AML-193 (cell line): ENCODE measurements around the gene TANGO2.

Source experiments
- DNase-seq, 2 experiments: peaks; one replicate each; lab custom pipeline; 2025; lab: John Stamatoyannopoulos, UW

The TANGO2 gene, protein sequence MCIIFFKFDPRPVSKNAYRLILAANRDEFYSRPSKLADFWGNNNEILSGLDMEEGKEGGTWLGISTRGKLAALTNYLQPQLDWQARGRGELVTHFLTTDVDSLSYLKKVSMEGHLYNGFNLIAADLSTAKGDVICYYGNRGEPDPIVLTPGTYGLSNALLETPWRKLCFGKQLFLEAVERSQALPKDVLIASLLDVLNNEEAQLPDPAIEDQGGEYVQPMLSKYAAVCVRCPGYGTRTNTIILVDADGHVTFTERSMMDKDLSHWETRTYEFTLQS

DNA sequence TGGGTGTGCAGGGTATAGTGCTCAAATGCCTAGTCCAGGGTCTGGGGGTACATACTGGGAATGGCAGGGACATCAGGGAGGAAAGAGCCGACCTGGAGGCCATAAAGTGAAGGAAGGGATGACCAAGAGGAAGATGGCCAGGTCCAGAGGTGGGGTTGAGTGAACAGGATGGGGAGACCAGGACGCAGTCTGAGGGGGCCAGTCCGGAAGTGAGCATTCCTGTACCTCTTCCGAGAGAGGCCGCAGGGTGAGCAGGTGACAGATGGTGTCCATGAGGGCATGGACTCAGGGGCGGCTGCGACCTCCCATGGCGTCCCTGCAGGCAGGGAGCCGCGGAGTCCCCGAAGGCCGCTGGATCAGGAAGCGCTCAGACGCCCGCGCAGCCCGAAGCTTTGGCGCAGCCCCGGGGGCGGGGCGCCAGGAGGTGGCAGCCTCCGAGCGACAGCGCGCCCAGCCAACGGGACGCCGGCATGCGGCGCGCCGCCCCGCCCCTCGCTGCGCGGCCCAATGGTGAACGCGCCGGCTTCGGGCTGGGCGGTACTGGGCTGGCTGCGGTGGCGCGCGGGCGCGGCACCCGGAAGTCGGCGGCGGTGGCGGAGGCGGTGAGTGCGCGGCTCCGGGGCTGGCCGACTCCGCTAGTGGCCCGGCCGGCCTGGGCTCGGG lies at the start of gene TANGO2:
Gene TANGO2, plus strand, starts transcription at position 578 of the 663 bp plus-strand sequence. CDS start 15,689 bp downstream, outside the sequence.
- DNase-seq, result peak; percentile 86 to 90

DNA sequence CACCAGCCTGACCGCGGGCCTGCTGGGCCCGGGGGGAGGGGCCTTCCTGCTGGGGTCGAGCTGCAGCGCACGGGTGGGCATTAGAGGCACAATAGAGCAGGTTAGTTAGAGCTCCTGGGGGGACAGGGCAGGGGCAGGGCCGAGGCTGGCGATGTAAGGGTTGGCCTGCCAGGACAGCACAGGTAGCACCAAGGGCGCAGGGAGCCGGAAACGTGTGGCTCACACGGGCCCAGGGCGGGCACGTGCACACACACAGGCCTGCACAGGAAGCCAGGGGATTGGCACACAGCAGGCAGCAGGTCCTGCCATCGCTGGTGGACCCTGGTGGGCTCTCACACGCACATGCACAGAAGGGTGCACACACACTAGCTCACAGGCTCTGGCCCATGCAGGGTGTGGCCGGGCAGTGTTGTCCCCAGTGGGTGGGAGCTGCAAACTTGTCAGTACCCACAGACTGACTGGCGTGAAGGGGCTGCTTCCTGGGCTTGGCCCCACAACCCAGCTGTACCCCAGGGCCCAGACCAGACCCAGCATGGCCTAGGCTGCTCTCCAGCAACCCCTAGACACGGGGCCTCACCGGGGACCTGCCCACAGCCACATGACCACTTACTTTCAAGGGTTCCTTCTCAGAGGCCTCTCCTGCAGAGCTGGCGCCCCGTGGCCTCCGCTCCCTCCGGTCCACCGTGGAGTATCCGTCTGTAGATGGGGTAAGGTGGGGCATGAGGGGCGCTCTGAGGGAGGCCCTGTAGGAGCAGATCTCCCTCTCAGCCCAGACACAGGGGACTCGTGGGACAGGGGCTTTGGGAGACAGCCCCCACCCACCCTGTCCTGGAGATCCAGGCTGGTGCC lies 49.4 kb upstream of the TANGO2 start:
- no peak for DNase-seq

DNA sequence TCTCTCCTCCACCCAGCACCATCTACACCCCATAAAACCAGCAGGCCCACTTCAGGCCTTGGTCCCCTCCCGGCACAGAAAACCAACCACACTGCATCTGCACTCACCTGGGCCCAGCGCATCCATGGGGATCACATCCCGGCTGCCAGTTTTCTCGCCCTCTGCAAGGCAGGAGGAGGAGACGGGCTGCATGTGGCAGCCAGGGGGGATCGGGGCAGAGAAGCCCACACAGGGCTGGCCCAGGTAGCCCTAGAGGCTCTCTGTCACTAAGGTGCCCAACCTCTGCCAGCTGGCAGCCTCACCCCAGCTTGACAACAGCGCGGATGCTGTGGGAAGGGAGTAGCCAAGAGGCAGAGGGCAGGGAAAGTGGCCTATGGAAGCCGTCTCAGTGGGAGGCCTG lies 48.7 kb upstream of the TANGO2 start:
- no peak for DNase-seq

DNA sequence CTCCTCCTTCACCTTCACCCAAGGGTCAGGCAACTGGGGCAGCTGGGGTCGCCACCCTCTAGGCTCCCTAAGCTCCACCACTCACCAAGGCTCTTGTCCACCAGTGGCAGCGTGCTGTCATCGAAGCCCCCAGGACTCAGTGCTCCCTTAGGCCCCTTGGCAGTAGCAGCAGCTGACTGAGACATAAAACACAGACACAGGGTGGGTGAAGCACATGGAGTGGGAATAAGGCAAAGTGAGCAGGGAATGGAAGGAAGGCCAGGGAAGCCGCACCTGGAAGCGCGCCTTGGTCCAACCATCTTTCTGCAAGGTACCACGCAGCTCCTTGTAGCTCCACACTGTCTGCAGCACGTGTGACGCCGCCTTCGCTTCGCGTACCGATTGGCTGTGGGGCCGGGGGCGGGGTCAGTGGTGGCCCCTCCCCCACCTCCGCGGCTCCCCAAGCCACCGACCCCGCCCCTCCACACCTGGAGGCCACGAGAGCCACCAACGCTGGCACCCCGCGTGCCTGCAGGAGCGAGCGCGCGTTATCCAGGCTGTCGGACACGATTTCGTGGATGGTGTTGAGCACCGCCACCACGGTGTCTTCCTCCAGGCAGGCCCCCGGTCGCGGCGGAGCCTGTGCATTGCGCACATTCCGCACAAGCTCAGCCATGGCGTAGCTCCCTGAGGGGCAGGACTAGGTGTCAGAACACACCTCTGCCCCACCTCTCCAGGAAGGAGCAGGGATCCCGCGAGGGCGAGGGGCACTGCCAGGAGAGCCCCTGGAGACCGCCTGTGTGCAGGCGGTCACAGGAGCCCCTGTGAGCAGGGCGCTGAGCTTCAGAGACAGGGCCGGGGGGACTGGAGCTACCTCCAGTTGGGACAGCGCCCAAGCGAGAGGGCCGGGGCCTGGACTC lies 48.0 kb upstream of the TANGO2 start:
- no peak for DNase-seq

DNA sequence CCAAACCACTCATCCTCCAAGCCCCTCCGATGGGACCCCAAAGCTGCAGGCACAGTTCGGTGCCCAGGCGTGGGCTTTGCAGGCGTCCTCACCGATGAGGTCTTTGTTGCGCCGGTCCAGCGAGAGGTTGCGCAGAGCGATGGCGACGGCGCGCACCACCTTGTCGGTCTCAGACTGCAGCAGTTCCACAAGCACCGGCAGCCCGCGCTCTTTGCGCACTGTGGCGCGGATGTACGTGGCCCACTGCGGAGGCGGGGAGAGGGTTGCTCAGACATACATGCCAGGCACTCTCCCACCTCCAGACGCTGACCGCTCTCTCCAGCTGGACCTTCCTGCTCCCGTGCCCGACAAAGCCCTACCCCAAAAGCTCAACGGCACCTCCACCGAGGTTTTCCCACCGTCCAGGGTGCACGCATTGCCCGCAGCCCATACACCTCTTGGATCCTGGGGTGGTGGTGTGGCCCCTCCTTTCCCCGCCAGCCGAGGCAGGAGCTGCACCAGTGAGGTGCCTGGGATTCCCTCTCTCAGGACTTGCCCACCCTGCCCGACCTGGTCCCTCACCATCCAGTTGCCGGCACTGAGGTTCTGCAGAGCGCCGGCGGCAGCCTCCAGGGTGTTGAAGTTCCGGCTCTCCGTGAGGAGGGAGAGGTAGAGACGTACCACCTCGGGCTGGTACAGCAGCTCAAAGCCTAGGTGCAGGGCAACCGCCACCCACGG lies 47.2 kb upstream of the TANGO2 start:
- DNase-seq, result no peak

DNA sequence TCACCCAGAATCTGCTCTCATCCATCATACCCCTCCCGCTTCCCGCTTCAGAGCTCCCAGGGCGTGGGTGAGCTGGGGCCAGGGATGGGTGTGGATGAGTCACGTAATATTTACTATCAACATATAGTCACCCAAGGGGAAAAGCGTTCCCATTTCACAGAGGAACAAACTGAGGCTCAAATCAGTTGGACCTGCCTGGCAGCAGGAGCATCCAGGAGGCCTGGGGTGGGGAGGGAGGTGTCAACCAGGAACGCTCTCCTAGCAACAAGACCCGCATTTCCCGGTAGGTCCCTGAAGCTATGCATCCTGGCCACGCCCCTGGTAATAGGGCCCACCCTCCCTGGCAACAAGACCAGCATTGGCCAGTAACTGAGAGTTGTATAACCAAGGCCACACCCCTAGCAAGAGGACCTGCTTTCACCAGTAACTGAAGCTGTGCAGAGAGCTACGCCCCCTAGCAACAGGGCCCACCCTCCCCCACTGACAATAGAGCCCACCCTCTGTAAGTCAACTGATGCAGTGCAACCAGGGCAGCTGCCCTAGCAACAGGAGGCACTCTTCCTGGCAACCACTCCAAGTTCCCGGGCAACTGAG lies 46.5 kb upstream of the TANGO2 start:
- DNase-seq, result no peak

DNA sequence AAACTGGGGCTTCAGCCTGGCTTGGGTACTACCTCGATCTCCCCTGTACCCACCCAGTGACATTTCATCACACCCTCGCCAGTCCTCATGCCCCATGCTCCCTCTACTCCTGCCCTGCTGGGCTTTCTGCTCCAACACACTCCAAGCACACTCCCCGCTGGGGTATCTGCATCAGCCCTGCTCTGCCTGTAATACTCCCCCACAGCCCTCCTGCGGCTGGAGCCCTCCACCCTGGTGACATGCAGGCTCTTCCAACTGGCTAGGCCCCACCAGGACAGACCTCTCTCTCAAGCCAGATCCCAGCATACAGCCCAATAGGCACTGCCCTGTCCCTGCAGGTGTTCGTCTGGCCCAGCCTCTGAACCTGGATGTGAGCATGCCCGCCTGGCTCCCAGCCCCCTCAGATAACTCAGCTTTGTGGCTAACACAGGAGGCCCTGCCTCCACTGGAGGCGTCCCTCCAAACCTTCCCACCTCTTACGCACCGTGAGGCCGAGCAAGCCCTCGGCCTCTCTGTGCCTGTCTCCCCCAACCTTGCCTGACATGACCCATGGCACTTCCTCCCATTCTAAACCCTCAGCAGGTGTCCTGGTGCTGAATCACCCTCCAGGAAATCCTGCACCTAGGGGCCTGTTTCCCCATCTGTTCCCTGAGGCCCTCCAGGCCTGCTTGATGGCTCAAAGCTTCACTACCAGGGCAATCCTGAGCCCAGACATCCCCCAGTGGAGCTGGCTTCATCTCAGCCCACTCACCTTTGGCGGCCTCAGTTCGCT lies 45.8 kb upstream of the TANGO2 start:
- peak in 1 of 2 experiments; percentile 6 for DNase-seq

DNA sequence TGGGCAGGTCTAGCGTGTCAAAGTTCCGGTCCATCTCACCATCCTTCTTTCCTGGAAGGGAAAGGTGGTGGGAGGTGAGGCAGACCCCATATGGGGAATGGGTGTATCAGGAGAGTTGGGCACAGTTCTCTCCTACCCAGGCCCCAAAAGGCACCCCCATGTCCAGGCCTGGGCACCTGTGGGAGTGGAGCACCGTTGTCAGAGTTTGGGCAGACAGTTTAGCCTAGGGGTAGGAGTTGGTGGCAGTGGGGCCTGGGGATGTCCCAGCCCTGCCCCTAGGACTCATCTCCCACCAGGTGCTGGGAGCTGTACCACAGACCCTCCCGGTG lies 45.2 kb upstream of the TANGO2 start:
- DNase-seq, result no peak

DNA sequence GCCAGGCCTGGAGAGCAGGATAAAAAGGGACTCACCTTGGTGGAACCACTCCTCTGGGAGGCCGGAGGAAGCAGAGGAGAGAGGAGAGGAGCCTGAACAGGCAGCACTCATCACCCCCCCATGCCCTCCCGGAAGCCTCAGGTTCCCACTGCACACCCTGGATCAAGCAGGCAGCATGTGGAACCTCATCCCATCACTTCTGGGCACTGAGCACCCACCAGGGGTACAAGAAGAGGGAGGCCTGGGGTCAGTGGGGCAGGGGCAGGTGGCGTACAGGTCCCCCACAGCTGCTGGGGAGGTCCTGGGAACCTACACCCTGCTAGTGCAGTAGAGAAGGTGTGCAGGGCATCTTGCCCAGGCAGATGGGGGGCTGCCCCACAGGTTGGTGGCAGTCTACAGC lies 44.2 kb upstream of the TANGO2 start:
- DNase-seq, result no peak

DNA sequence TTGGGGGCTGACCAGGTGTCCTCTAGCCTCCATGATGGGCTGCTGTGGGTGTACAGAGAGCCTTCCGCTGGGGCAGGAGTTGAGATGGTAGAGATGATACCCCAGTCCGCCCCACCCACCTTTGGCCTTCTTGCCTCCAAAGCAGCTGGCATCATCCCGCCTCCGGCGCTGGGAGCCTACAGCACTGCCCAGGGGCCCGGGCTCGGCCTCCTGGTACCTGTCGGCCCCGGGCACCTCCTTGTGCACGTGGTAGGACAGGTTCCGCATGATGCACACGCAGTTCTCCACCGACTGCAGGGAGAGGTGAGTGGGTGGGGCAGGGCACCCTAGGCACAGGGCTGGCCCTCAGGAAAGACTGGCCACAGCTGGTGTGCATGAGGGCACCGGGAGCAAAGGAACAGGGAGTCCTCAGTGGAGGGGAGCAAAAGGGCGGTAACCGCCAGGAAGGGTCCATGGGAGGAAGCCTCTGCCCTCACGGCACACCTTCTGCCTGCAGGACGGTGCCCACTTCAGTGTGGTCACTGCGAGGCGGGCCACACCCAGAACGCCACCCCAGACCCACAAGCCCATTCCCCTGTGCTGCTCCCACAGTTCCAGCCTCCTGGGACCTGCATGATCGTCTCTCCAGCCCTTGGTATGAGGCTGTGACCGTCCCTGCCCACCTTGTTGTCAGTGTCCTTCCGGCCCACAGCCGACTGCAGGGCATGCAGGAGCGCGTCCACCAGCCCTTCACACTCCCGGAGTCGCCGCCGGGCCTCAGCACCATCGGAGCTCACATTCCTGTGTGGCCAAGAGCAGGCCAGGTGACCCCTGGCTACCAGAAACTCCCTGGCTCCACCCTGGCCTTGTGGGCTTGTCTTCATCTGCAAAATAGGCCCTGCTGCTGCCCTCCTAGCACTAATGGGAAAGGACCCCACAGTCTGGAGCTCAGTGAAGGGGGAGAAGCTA lies 43.3 kb upstream of the TANGO2 start:
- no peak for DNase-seq

DNA sequence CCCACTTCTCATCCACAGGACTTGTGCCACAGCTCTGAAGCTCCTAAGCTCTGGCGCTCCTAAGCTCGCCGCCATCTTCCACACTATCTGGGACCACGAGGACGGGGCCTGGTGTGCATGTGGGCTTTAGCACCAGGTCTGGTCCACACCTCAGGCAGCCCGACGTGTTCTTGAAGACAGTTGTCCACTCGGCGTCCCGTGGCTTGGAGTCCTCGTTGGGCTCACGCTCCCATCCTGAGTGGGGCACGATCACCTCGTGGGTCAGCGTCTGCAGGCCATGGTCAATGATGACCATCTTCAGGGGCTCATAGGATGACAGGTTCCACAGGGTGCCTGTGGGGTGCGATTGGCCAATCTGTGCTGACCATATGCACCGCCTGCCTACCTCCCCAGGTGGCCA lies 42.2 kb upstream of the TANGO2 start:
- DNase-seq, result no peak

DNA sequence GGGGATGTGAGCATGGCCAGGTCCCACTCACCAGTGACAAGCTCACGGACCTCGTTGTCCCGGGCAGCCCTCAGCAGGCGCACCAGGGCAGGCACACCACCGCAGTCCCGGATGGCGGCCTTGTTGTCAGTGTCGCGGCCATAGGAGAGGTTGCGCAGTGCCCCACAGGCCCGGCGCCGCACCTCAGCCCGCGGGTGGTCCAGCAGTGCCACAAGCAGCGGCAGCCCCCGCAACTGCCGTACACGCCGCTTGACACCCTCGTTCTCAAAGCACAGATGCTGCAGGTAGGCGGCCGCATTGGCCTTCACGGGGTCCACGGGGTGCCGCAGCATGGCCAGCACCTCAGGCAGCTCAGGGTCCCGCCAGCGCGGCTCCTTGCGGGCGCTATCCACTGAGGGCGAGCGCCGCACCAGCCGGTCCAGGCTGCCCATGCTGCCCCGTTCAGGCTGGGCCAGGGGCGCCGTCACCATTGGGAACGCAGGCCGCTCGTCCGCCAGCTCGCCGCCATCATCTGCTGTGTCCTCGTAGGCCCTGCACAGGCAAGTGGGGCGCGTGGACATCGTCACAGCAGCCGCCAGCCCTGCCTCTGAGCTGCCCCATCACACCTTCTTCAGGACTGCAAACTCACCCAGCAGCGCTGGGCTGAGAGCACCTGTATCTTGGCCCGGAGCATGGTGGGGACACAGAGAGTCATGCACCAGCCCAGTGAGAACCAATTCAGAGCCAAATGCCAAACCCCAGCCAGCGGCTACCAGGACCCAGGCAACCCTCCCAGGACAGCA lies 41.0 kb upstream of the TANGO2 start:
- no peak for DNase-seq

DNA sequence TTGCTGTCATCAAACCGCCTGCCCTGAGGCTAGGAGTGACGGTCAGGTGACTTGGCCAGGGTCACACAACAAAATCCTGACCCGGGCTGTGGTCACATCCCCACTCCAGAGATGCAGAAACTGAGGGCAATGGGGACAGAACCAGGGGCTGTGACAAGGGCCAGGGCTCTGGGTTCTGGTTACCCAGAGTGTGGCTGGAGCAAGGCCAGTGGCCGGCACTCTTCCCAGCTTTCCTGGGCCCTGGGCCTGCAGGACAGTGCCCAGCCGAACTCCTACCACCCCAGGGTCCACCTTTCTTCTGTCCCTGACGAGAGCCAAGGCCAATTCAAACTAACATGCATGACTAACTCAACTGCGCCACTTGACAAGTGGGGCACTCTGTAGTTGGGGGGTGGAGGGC lies 40.1 kb upstream of the TANGO2 start:
- DNase-seq, result no peak

DNA sequence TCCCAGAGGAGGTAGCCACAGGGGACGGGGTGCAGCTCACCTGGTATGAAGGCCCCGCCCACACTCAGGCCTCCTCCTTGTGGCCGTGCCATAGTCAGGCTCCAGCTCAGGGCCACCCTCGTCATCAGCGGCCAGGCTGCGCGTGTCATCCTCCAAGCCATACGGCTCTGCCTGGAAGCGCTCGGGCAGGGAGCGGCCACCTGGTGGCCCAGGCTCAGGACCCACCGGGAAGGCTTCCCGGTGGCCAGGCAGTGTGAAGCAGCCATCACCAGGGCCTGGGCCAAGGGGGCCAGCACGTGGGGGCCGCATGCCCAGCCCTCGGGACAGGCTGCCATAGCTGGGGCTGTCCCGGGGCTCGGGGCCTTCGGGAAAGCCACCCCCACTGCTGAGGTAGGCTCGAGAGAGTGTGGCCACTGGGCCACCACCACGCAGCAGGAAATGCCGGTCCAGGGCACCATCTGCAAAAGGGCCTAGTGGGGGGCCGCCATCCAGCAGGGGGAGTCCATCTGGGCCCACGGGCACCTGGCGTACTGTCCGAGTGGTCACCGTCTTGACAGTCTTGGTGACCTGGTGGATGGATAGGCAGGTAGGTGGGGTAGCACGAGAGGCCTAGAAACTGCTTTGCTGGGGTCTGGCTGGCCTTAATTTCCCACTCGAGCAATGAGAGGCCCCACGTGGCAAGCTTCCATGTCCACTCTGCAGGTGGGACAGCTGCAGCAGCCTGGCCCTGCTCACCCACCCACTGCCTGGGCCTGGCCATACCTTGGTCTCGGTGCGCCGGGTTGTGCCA lies 39.5 kb upstream of the TANGO2 start:
- DNase-seq, result no peak

DNA sequence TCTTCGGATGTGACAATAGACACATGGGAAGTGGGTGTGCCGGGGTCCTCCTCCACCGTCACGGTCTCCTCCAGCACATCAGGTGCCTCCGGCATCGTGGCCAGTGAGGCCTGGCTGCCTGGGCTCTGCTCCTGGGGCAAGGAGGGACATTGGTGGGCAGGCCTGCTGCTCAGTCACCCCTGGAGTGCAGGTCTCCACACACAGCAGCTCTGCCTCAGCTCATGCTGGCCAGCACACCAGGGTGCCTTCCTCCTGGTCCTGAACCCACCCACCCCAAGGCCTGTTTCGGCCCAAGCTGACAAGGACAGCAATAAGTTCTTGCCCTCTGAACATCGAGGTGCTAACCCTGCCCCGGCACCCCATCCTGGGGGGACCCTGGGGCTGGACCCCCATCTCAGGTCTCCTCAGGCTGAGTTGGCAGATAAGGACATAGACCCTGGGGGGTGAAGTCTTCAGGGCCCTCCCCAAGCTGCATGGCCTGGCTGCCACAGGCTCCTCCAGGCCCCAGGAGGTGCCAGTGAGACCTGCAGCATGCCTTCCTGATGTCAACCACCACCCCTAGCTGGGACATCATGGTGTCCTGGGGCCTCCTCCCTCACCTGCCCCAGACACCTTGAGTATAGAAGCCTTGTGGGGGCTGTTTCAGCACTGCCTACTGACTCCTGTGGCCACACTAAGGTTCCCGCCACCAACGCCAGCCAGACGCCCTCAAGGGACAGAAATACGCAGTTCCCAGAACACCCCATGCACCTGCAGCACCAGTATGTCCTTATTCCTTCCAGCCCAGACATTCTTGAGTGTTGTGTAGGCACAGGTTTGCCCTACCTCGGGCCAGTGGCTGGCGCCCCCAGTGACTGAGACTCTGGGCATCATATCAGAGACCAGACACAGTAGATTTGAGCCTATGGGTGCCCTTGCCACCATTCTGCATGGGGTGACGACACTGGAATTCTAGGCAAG lies 38.7 kb upstream of the TANGO2 start:
- DNase-seq, result no peak

DNA sequence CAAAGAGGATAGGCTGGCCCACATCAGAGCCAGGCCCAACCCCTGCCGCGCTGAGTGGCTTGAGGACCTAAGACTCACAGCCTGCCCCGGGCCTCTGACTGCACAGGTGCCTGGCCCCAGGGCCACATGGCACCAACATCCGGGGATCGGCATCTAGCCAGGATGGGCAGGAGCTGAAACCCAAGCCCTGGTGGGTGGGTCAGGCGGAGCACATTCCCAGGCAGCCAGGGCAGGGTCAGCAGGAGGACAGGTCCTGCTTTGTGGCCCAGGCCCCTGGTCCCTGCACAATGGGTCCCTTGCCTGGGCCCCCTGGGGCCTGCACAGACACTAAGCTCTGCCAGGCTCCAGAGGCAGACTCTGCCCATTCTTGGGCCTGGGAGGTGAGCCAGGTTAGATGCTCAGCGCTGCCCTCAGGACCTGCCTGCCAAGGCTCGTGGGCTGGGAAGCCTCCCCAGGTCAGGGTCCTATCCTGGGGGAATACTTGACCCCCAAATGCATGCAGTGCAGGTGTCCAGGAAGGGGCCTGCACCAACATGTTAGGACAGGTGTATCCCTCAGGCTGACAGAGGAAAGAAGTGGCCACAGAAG lies 37.8 kb upstream of the TANGO2 start:
- no peak for DNase-seq
